ENCODE measurements around the gene KCTD10. TPM values are rescaled to one million over a fixed set of nuclear protein-coding genes. Genes with fewer than 3 reads are reported as not detected.

Gene KCTD10
- total RNA-seq, 4 donors from 2014 or later = 52.4 to 70.9 (median 65.2) TPM

DNA sequence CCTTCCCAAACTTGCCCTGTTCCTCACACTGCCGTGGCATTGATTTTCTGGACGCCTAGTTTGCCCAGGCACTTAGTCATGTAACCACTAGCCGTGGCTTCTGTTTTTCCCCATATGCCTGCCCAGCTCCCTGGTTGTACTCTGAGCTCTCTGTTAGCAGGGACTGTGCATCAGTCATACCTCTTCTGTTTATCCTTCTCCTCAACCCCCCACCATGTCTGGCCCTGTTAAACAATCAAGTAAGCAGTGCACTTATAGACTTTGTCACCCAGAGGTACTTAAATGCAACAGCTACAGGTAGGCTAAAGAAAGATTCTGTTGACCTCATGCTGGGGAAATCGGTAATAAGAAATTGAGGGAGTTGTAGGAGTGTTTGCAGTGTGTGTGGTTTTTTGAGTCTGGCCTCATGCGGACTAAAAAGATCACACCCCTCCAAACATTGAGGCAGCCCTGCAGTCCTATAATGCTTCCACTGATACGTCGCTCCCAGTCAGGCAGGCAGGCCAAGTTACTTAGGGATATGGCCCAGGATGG lies 17.3 kb upstream of the KCTD10 start:
- TF ChIP-seq, protein P1, sequence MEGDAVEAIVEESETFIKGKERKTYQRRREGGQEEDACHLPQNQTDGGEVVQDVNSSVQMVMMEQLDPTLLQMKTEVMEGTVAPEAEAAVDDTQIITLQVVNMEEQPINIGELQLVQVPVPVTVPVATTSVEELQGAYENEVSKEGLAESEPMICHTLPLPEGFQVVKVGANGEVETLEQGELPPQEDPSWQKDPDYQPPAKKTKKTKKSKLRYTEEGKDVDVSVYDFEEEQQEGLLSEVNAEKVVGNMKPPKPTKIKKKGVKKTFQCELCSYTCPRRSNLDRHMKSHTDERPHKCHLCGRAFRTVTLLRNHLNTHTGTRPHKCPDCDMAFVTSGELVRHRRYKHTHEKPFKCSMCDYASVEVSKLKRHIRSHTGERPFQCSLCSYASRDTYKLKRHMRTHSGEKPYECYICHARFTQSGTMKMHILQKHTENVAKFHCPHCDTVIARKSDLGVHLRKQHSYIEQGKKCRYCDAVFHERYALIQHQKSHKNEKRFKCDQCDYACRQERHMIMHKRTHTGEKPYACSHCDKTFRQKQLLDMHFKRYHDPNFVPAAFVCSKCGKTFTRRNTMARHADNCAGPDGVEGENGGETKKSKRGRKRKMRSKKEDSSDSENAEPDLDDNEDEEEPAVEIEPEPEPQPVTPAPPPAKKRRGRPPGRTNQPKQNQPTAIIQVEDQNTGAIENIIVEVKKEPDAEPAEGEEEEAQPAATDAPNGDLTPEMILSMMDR (IDR thresholded peaks at IDR 0.05; ENCODE audit: low read depth) = no peak

GRCh38 chr12:109493938-109494337 lies 16.8 kb upstream of the KCTD10 start:
- TF ChIP-seq, protein P1 (IDR thresholded peaks at IDR 0.05; ENCODE audit: low read depth) = no peak

GRCh38 chr12:109493090-109493489 lies 16.0 kb upstream of the KCTD10 start:
- TF ChIP-seq, protein P1 (IDR thresholded peaks at IDR 0.05; ENCODE audit: low read depth) = no peak

DNA sequence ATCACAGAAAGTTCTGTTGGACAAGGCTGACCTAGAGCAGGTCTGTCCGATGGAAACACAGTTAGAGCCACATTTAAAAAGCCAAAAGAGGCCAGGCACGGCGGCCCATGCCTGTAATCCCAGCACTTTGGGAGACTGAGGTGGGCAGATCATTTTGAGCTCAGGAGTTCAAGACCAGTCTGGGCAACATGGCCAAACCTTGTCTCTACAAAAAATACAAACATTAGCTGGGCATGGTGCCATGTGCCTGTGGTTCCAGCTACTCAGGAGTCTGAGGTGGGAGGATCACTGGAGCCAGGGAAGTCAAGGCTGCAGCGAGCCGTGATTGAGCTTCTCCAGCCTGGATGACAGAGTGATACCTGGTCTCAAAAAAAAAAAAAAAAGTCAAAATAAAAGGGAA lies 15.3 kb upstream of the KCTD10 start:
- TF ChIP-seq, protein P1 (IDR thresholded peaks at IDR 0.05; ENCODE audit: low read depth) = no peak

GRCh38 chr12:109491671-109492070 lies 14.6 kb upstream of the KCTD10 start:
- TF ChIP-seq, protein P1 (IDR thresholded peaks at IDR 0.05; ENCODE audit: low read depth) = no peak

DNA sequence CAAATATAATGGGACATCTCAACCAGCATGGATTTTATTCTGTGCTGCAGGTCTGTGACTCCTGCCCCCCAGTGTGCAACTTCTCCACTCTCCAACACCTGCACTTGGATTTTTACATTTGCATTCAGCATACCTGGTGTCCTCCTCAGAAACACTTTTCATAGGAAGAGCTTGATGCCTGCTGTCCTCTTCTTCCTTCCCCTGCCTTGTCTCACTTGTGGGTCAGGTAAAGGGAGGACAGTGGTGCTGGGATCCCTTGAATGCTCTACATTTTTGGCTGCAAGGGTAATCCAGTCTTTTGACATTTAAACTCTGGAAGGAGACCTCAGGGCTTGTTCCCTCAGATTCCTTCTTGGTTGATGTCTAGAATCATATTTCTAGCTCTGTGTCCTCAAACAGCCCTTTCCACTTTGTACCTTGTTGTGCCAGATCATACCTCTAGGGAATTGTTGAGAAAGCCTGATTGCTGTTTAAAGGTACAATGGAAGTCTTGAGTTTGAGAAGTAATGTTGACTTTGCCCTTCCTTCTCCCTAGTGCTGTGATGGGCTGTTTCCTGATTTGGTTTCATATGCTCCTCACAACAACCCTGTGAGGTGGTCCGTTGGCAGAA lies 13.0 kb upstream of the KCTD10 start:
- TF ChIP-seq, protein P1 (IDR thresholded peaks at IDR 0.05; ENCODE audit: low read depth) = no peak

DNA sequence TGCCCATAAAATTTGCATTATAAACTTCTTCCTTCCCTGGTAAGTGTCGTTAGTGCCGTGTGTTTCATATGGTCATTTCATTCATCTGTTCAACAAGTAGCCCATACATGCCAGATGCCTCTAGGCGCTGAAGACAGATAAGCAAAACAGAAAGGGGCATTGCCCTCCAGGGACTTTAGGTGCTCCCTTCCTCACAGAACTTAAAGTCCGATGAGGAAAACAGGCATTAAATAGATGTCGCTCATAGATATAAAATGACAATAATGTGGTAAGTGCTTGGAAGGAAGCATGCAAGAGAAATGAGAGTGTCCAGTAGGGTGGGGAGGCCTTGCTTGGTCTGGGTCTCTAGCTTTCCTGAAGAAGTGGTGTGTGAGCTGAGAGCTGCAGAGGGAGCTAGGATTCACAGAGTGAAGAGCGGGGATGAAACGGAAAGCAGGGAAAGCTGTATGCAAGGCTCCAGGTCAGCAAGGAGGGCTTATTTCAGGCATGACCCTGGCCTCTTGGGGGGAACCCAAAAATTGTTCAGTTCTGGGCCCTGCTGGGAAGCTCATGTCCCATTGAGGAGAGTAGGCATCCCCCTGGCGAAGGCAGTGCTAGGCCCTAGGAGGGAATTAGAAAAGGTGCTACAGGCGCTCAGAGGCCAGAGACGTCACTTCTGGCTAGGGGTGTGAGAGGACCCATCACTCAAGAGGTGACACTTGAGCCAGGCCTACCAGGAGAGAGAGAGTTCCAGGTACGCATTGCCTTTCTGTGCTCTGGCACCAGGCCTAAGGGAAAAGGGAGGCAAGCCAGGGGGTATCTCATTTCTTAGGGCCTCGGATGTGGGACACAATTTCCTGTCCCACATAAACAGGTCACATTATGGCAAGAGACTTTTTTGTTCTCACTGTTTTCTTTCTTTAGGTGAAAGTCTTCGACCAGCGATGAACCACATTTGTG lies 12.2 kb upstream of the KCTD10 start:
- TF ChIP-seq, protein P1 (IDR thresholded peaks at IDR 0.05; ENCODE audit: low read depth) = no peak
